OCI-LY7 (cell line): ENCODE results near the gene TLR9.

Source experiments
- CTCF ChIP-seq: fragments of 200-600 bp; sonication (generic); conservative IDR thresholded peaks from 2 replicates; pipeline ENCODE4 v1.5.1; 2014; ENCODE audit warnings: mild to moderate bottlenecking, antibody characterized with exemption, low read length, moderate library complexity, mixed read lengths
- EZH2phosphoT487 ChIP-seq: fragments of 200-600 bp; sonication (generic); IDR thresholded peaks from 2 replicates; pipeline ENCODE4 v1.6.1; 2018; ENCODE audit warnings: low read depth, borderline replicate concordance, mild to moderate bottlenecking, mixed run types, antibody characterized with exemption, low read length, moderate library complexity, mixed read lengths

DNA sequence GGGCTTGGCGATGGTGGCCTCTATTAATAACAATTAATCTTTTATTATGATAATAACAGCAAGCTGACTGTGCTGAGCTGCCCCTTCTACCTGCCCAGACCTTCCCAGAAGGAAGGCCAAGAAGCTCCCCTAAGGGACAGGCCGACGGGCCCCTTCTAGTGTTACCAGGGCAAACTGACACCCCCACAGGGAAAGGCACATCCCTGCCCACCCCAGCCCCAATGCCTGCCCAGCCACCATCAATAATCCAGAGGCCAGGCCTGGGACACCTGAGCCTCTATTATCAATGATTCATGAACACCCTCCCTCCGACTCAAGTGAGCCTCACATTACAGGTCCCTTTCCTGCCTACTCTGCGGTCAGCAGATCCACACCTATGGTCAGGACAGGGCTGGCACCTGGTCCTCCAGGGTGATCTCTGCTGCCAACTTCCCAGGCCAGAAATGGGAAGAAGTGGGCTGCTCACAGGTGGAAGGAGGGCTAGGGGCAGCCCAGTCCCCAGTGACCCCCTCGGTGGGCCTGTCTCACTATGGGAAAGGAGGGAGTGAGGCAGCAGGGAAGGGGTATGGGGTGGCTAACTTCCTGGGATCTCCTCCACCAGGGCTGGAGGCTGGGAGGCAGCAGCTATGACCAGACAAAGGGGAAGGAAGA lies 11.7 kb upstream of the TLR9 start:
- TF ChIP-seq CTCF: no peak
- no peak for TF ChIP-seq EZH2phosphoT487
